ENCODE measurements around the gene SPCS1. TPM values are rescaled to one million over a fixed set of nuclear protein-coding genes. Genes with fewer than 3 reads are reported as not detected.
"Not testable (repeated sequence)": the region's sequence is repeated elsewhere in the genome, so short reads cannot be mapped to it uniquely, and the experiment has no call there.

SPCS1 gene
- total RNA-seq, 1 experiment from 2014 or later: 214 TPM

GRCh38 chr3:52694528-52695189 is 11.2 kb upstream of the SPCS1 start:
- DNase-seq (ENCODE audit: low read depth): no peak

DNA sequence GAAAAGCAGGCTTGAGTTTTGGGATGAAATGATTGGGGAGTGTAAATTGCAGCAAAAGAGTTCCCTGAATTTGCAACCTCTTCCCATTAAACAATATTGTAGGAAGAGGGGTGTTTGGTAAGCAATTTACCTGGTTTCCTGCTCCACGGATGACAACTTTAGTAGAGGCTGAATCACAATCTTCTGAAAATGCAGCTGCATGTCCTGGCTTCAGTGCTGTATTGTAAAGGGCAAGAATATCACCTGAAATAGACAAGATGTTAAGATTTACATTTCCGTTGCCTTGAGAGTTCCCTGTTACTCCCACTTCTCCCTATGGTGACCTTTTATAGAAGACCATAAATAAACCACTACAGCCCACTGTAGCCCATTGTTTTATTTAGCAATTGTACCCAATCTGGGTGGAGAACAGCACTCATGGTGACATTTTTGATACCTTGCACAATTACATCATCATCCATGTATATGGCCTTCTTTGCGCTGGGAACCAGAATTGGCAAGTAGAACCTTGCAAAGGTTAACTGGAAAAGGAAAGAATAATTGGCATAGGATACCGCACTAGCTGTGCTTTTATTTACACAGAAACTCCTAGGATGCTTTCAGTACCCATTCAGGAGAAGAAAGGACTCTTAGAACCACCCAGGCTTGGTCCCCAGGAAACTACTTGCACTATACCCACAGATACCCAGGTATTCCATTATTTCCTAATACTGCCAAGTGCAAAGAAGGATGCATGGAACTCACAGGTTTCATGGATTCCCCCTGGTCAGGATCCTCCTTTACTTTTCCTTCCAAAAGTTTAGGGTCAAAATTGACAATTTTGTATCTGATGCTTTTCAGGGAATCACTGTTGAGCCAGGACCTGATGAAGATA is 9.9 kb upstream of the SPCS1 start:
- no peak for DNase-seq (ENCODE audit: low read depth)

GRCh38 chr3:52696830-52697631 is 8.9 kb upstream of the SPCS1 start:
- DNase-seq (ENCODE audit: low read depth): no peak

GRCh38 chr3:52697632-52697965 is 8.3 kb upstream of the SPCS1 start:
- no peak for DNase-seq (ENCODE audit: low read depth)

DNA sequence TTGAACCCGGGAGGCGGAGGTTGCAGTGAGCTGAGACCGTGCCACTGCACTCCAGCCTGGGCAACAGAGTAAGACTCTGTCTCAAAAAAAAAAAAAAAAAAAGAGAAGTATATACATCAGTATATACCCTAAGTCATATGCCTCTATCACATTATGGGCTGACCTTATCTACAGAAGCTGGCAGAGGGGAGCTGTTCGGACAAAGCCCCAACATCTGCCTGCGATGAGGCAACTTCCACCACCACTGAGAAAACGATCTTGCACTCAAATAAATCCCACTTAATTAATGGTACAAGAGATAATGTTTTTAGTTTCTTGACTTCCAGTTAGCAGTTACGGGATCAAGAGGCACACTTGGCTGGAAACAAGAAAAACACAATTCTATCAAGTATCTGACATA is 2.6 kb upstream of the SPCS1 start:
- no peak for DNase-seq (ENCODE audit: low read depth)

DNA sequence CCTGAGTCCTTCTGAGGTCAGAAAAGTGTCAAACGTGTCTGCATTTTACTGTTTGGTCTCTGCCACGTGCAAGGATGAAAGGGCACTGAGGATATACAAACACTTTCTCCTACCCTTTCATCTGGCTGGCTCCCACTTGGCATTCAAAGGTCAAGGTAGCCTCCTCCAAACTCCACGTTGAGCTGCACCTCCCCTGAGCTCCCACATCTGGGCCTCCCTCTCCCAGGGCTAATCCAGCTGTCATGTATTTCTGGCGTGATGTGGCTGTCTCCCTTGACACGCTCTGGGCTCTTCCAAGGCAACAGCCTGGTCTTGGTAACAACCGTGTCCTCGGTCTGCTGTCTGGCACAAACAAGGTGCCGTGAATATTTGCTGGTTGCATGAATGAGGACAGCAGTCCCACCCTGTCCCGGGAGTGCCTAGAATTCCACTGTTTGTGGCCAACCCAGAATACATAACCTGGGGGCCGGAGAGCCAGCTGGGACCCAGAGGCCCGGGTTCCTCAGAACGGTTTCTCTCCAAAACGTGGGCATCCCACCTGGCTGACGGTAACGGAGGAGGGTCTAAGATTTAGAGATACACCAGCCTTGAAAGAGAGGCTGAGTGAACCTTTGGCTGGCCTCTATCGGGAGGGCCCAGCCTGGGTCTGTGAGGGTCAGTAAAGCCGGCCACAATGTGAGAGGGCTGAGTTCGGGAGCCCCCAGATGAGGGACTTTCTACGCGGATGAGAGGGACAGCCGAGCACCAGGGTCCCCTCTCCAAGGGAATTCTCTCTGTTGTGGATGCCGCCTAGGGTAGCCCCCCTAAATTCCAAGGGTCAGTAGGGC is 1.1 kb upstream of the SPCS1 start:
- peak; percentile 60 for DNase-seq (ENCODE audit: low read depth)

- DNase-seq (ENCODE audit: low read depth): no peak
Measured at GRCh38 chr3:52705438-52705687, 543 bp upstream of the SPCS1 start.

GRCh38 chr3:52707585-52707984 is 1.7 kb downstream of the SPCS1 start:
- DNase-seq (ENCODE audit: low read depth): no peak

DNA sequence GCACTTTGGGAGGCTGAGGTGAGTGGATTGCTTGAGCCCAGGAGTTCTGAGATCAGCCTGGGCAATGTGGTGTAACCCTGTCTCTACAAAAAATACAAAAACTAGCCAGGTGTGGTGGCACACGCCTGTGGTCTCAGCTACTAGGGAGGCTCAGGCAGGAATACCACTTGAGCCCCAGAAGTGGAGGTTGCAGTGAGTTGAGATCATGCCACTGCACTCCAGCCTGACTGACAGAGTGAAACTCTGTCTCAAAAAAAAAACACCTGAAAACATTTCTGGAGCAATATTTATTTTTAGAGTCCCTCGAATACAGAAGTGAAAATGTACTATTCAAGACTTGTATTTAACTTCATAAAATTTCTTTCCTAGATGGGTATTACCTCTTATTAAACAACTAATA is 4.6 kb downstream of the SPCS1 start:
- no peak for DNase-seq (ENCODE audit: low read depth)

GRCh38 chr3:52712291-52713212 is 6.6 kb downstream of the SPCS1 start:
- DNase-seq (ENCODE audit: low read depth): peak; percentile 15

- DNase-seq (ENCODE audit: low read depth): no peak
Measured at GRCh38 chr3:52714335-52715302, 8.7 kb downstream of the SPCS1 start.

DNA sequence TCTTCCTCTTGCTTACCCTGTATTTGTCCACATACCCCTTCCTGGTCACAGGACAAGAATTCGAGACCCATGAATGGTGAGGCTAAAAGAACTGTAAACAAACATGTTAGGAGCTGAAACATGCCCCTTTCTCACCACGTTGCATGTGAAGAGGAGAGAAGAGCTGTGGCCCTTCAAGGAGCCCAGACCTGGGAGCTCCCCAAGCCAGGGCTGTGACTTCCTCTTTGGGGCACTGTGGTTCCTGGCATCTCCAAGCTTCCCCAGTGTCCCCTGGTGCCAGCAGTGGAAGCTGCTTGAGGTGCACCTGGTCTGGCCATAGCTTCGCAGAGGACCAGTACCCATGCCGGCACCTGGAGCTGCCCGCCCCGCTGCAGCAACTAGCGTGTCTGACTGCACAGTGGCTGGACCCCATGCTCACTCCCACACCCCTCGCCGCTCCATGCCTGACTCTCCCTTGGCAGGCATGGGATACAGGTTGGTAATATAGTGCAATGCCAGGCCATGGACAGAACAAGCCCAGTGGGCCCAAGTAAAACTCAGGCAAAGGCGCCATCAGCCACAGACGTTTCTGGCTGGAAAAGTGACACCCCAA is 9.9 kb downstream of the SPCS1 start:
- no peak for DNase-seq (ENCODE audit: low read depth)

- DNase-seq (ENCODE audit: low read depth): no peak
Measured at GRCh38 chr3:52719618-52720017, 13.7 kb downstream of the SPCS1 start.

- DNase-seq (ENCODE audit: low read depth): peak; percentile 59
Measured at GRCh38 chr3:52721002-52721729, 15.3 kb downstream of the SPCS1 start.

GRCh38 chr3:52721730-52722008 is 15.8 kb downstream of the SPCS1 start:
- no peak for DNase-seq (ENCODE audit: low read depth)

DNA sequence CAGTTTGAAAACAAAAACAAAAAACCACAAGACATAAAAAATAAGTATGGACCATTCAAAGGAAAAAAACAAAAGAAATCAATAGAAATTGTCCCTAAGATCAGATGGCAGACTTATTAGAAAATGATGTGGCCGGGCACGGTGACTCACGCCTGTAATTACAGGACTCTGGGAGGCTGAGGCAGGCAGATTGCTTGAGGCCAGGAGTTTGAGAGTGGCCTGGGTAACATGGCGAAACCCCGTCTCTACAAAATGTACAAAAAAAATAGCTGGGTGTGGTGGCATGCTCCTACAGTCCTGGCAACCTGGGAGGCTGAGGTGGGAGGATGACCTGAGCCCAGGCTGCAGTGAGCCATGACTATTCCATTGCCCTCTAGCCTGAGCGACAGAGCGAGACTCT is 16.6 kb downstream of the SPCS1 start:
- DNase-seq (ENCODE audit: low read depth): peak; percentile 60

- DNase-seq (ENCODE audit: low read depth): no peak
Measured at GRCh38 chr3:52723935-52724334, 18.0 kb downstream of the SPCS1 start.

DNA sequence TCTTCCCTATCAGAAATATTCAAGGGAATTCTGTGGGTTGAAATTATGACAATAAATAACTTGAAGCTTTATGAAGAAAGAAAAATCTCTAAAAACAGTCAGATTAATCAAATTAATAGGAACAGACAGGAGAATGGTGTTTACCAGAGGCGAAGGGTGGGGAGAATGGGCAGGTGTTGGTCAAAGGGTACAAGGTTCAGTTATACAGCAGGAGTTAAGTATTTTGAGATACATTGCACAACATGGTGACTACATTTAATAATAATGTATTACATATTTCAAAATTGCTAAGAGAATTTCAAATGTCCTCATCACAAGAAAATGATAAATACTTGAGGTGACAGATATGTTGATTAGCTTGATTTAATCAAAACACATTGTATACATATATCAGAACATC is 18.6 kb downstream of the SPCS1 start:
- DNase-seq (ENCODE audit: low read depth): no peak

DNA sequence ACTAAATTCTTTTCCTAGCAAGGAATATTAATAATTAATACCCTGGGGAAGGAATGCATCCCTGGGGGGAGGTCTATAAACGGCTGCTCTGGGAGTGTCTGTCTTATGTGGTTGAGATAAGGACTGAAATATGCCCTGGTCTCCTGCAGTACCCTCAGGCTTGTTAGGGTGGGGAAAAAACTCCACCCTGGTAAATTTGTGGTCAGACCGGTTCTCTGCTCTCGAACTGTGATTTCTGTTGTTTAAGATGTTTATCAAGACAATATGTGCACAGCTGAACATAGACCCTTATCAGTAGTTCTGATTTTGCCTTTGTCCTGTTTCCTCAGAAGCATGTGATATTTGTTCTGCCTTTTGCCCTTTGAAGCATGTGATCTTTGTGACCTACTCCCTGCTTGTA is 22.8 kb downstream of the SPCS1 start:
- not testable (repeated sequence) for DNase-seq (ENCODE audit: low read depth)

Measured in RPMI7951 (cell line).